ENCODE results near the gene HAND1.
"Not testable (repeated sequence)": the region's sequence is repeated elsewhere in the genome, so short reads cannot be mapped to it uniquely, and the experiment has no call there.

Gene HAND1

GRCh38 chr5:154478224-154478565, at the start of gene HAND1:
TSS of gene HAND1 (minus strand) at chr5:154478227. CDS start at chr5:154478008, 219 bp downstream.
- in situ Hi-C loops (cut with MboI; ENCODE audit: low sequenced_read_pairs) = no loop called here

GRCh38 chr5:154526231-154527226, 48.5 kb upstream of the HAND1 start:
- in situ Hi-C loops (cut with MboI; ENCODE audit: low sequenced_read_pairs) = no loop called here

GRCh38 chr5:154524859-154525258, 46.8 kb upstream of the HAND1 start:
- in situ Hi-C loops (cut with MboI; ENCODE audit: low sequenced_read_pairs) = no loop called here

GRCh38 chr5:154524181-154524580, 46.2 kb upstream of the HAND1 start:
- in situ Hi-C loops (cut with MboI; ENCODE audit: low sequenced_read_pairs) = no loop called here

- in situ Hi-C loops (cut with MboI; ENCODE audit: low sequenced_read_pairs) = no loop called here
These were observed 45.7 kb upstream of the HAND1 start for GRCh38 chr5:154523709-154524108.

GRCh38 chr5:154523104-154523503, 45.1 kb upstream of the HAND1 start:
- in situ Hi-C loops (cut with MboI; ENCODE audit: low sequenced_read_pairs) = no loop called here

GRCh38 chr5:154522284-154522683, 44.3 kb upstream of the HAND1 start:
- in situ Hi-C loops (cut with MboI; ENCODE audit: low sequenced_read_pairs) = no loop called here

- in situ Hi-C loops (cut with MboI; ENCODE audit: low sequenced_read_pairs) = no loop called here
These were observed 43.7 kb upstream of the HAND1 start for GRCh38 chr5:154521756-154522155.

GRCh38 chr5:154520861-154521453, 42.9 kb upstream of the HAND1 start:
- in situ Hi-C loops (cut with MboI; ENCODE audit: low sequenced_read_pairs) = no loop called here

- in situ Hi-C loops (cut with MboI; ENCODE audit: low sequenced_read_pairs) = no loop called here
These were observed 41.3 kb upstream of the HAND1 start for GRCh38 chr5:154519359-154519758.

- in situ Hi-C loops (cut with MboI; ENCODE audit: low sequenced_read_pairs) = no loop called here
These were observed 40.4 kb upstream of the HAND1 start for GRCh38 chr5:154518438-154518867.

GRCh38 chr5:154517810-154518437, 39.9 kb upstream of the HAND1 start:
- in situ Hi-C loops (cut with MboI; ENCODE audit: low sequenced_read_pairs) = no loop called here

- in situ Hi-C loops (cut with MboI; ENCODE audit: low sequenced_read_pairs) = no loop called here
These were observed 39.2 kb upstream of the HAND1 start for GRCh38 chr5:154517181-154517580.

- in situ Hi-C loops (cut with MboI; ENCODE audit: low sequenced_read_pairs) = no loop called here
These were observed 38.4 kb upstream of the HAND1 start for GRCh38 chr5:154516475-154516874.

GRCh38 chr5:154515488-154515887, 37.5 kb upstream of the HAND1 start:
- in situ Hi-C loops (cut with MboI; ENCODE audit: low sequenced_read_pairs) = not testable (repeated sequence)

GRCh38 chr5:154514331-154514730, 36.3 kb upstream of the HAND1 start:
- in situ Hi-C loops (cut with MboI; ENCODE audit: low sequenced_read_pairs) = no loop called here

GRCh38 chr5:154513669-154514084, 35.6 kb upstream of the HAND1 start:
- in situ Hi-C loops (cut with MboI; ENCODE audit: low sequenced_read_pairs) = no loop called here

- in situ Hi-C loops (cut with MboI; ENCODE audit: low sequenced_read_pairs) = no loop called here
These were observed 34.0 kb upstream of the HAND1 start for GRCh38 chr5:154511984-154512383.

- in situ Hi-C loops (cut with MboI; ENCODE audit: low sequenced_read_pairs) = no loop called here
These were observed 31.9 kb upstream of the HAND1 start for GRCh38 chr5:154509784-154510555.

GRCh38 chr5:154508114-154508513, 30.1 kb upstream of the HAND1 start:
- in situ Hi-C loops (cut with MboI; ENCODE audit: low sequenced_read_pairs) = no loop called here

GRCh38 chr5:154506716-154507080, 28.7 kb upstream of the HAND1 start:
- in situ Hi-C loops (cut with MboI; ENCODE audit: low sequenced_read_pairs) = no loop called here
